Measurements from ENCODE around the gene WDR36.

WDR36 gene

GRCh38 chr5:111066261-111066938 is 25.7 kb upstream of the WDR36 start:
- H2AFZ ChIP-seq (ENCODE audit: low read length), result peak overlapping the region; percentile 75; the same call in 1 of the 2 replicates
- TF ChIP-seq EZH2phosphoT487 (IDR thresholded peaks at IDR 0.05; ENCODE audit: borderline replicate concordance) (no peak), CTCF (conservative IDR thresholded peaks at IDR 0.05; ENCODE audit: low read length) (no peak)

GRCh38 chr5:111068213-111068612 is 23.9 kb upstream of the WDR36 start:
- H3K4me1 ChIP-seq (ENCODE audit: insufficient read depth, low read length, poor library complexity, severe bottlenecking), result peaks cover 4% of the 10 kb centered on the region
- H3F3A ChIP-seq (ENCODE audit: low read depth), result no peaks in the 10 kb centered on the region
- no peaks in the 10 kb centered on the region for H3K36me3 ChIP-seq (ENCODE audit: insufficient read depth, low read length)
- H3K79me2 ChIP-seq (ENCODE audit: insufficient read depth, low read length), result no peaks in the 10 kb centered on the region
- no peak for TF ChIP-seq CTCF (conservative IDR thresholded peaks at IDR 0.05; ENCODE audit: low read length)
- TF ChIP-seq EZH2phosphoT487 (IDR thresholded peaks at IDR 0.05; ENCODE audit: borderline replicate concordance), result no peak
- H2AFZ ChIP-seq (ENCODE audit: low read length), result no peak overlapping the region
- H3K9me2 ChIP-seq (replicated peaks; ENCODE audit: low read depth, low read length), result no peaks in the 10 kb centered on the region
- no peaks in the 10 kb centered on the region for H4K20me1 ChIP-seq (ENCODE audit: insufficient read depth, low read length, poor library complexity, severe bottlenecking)
- H3K9ac ChIP-seq (ENCODE audit: low read depth, low read length, poor library complexity, severe bottlenecking), result no peak overlapping the region
- no peak overlapping the region for H3K4me2 ChIP-seq (ENCODE audit: low read depth, low read length, poor library complexity, severe bottlenecking)
- no peaks in the 10 kb centered on the region for H3K9me3 ChIP-seq (ENCODE audit: insufficient read depth, low read depth, low read length)
- H3K4me3 ChIP-seq (ENCODE audit: low read length, poor library complexity, severe bottlenecking), result no peak overlapping the region
- H3K27me3 ChIP-seq (ENCODE audit: insufficient read depth, low read length, poor library complexity, severe bottlenecking), result no peaks in the 10 kb centered on the region

More at GRCh38 chr5:111066261-111066938, 25.7 kb upstream of the WDR36 start:
- H3K36me3 ChIP-seq (ENCODE audit: insufficient read depth, low read length), result no peaks in the 10 kb centered on the region
- no peaks in the 10 kb centered on the region for H3K27me3 ChIP-seq (ENCODE audit: insufficient read depth, low read length, poor library complexity, severe bottlenecking)
- H3K79me2 ChIP-seq (ENCODE audit: insufficient read depth, low read length), result no peaks in the 10 kb centered on the region
- no peak overlapping the region for H3K4me2 ChIP-seq (ENCODE audit: low read depth, low read length, poor library complexity, severe bottlenecking)
- no peaks in the 10 kb centered on the region for H3K9me3 ChIP-seq (ENCODE audit: insufficient read depth, low read depth, low read length)
- H3K9me2 ChIP-seq (replicated peaks; ENCODE audit: low read depth, low read length), result no peaks in the 10 kb centered on the region
- H3F3A ChIP-seq (ENCODE audit: low read depth), result no peaks in the 10 kb centered on the region
- no peaks in the 10 kb centered on the region for H4K20me1 ChIP-seq (ENCODE audit: insufficient read depth, low read length, poor library complexity, severe bottlenecking)
- H3K4me3 ChIP-seq (ENCODE audit: low read length, poor library complexity, severe bottlenecking), result no peak overlapping the region
- H3K9ac ChIP-seq (ENCODE audit: low read depth, low read length, poor library complexity, severe bottlenecking), result no peak overlapping the region
- no peaks in the 10 kb centered on the region for H3K4me1 ChIP-seq (ENCODE audit: insufficient read depth, low read length, poor library complexity, severe bottlenecking)

DNA sequence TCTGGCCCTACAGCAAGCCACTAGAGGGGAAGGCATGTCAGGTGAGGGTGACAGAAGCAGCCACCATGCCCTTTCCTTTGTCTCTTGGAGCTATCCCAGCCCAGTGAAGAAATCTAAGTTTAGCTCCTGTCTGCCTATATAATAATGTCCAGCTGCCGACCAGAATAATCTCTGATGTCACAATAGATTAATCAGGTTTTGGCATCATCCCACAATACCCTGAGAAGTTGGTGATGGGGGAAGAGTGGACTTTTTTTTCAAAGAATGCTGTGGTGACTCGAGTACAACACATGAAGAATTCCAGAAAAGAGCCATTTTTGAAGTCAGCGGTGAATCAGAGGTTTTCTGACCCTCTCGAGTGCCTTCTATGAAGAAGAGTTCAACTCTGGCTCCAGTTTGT is 22.3 kb upstream of the WDR36 start:
- H3K9ac ChIP-seq (ENCODE audit: low read depth, low read length, poor library complexity, severe bottlenecking), result no peak overlapping the region
- no peaks in the 10 kb centered on the region for H3K9me3 ChIP-seq (ENCODE audit: insufficient read depth, low read depth, low read length)
- H3K79me2 ChIP-seq (ENCODE audit: insufficient read depth, low read length), result peaks cover 4% of the 10 kb centered on the region; the same call in 1 of the 2 replicates
- no peak overlapping the region for H3K4me3 ChIP-seq (ENCODE audit: low read length, poor library complexity, severe bottlenecking)
- H2AFZ ChIP-seq (ENCODE audit: low read length), result no peak overlapping the region
- no peaks in the 10 kb centered on the region for H3K27me3 ChIP-seq (ENCODE audit: insufficient read depth, low read length, poor library complexity, severe bottlenecking)
- no peaks in the 10 kb centered on the region for H4K20me1 ChIP-seq (ENCODE audit: insufficient read depth, low read length, poor library complexity, severe bottlenecking)
- H3K4me1 ChIP-seq (ENCODE audit: insufficient read depth, low read length, poor library complexity, severe bottlenecking), result peaks cover 8% of the 10 kb centered on the region
- no peaks in the 10 kb centered on the region for H3K9me2 ChIP-seq (replicated peaks; ENCODE audit: low read depth, low read length)
- H3F3A ChIP-seq (ENCODE audit: low read depth), result no peaks in the 10 kb centered on the region
- TF ChIP-seq CTCF (conservative IDR thresholded peaks at IDR 0.05; ENCODE audit: low read length) (no peak), EZH2phosphoT487 (IDR thresholded peaks at IDR 0.05; ENCODE audit: borderline replicate concordance) (no peak)
- H3K4me2 ChIP-seq (ENCODE audit: low read depth, low read length, poor library complexity, severe bottlenecking), result no peak overlapping the region
- H3K36me3 ChIP-seq (ENCODE audit: insufficient read depth, low read length), result no peaks in the 10 kb centered on the region

All from Loucy (cell line).